NCI-H82 treated with DMSO at 0.1 percent for 48 hours (cell line): ENCODE results near the gene GCK.
A peak's percentile ranks its signal among the peaks of the same experiment; 100 is the strongest.
"Not testable (repeated sequence)": the region's sequence is repeated elsewhere in the genome, so short reads cannot be mapped to it uniquely, and the experiment has no call there.

ENCODE experiments used
- DNase-seq: peaks from one replicate; lab custom pipeline; 2025; ENCODE audit not compliant: unreplicated experiment; lab: John Stamatoyannopoulos, UW

The GCK gene

GRCh38 chr7:44184206-44184872, 4.9 kb downstream of the GCK start:
- no peak for DNase-seq

- no peak for DNase-seq
Observed at GRCh38 chr7:44183386-44183785, 5.9 kb downstream of the GCK start.

GRCh38 chr7:44182827-44183226, 6.4 kb downstream of the GCK start:
- DNase-seq: no peak

GRCh38 chr7:44180631-44181030, 8.6 kb downstream of the GCK start:
- DNase-seq: no peak

GRCh38 chr7:44177570-44178131, 11.6 kb downstream of the GCK start:
- no peak for DNase-seq

GRCh38 chr7:44176486-44176885, 12.8 kb downstream of the GCK start:
- no peak for DNase-seq

- DNase-seq: no peak
Observed at GRCh38 chr7:44175730-44176129, 13.5 kb downstream of the GCK start.

GRCh38 chr7:44174694-44174948, 14.6 kb downstream of the GCK start:
- DNase-seq: not testable (repeated sequence)

- no peak for DNase-seq
Observed at GRCh38 chr7:44173911-44174693, 15.1 kb downstream of the GCK start.

- DNase-seq: no peak
Observed at GRCh38 chr7:44172803-44173424, 16.3 kb downstream of the GCK start.

GRCh38 chr7:44172352-44172751, 16.9 kb downstream of the GCK start:
- no peak for DNase-seq

- DNase-seq: not testable (repeated sequence)
Observed at GRCh38 chr7:44171901-44172300, 17.3 kb downstream of the GCK start.

- peak; percentile 58 for DNase-seq
Observed at GRCh38 chr7:44167920-44168319, 21.3 kb downstream of the GCK start.

- DNase-seq: no peak
Observed at GRCh38 chr7:44163591-44163990, 25.6 kb downstream of the GCK start.

- no peak for DNase-seq
Observed at GRCh38 chr7:44162785-44163395, 26.3 kb downstream of the GCK start.

- no peak for DNase-seq
Observed at GRCh38 chr7:44162179-44162578, 27.1 kb downstream of the GCK start.

- no peak for DNase-seq
Observed at GRCh38 chr7:44161371-44161770, 27.9 kb downstream of the GCK start.

GRCh38 chr7:44159824-44160630, 29.2 kb downstream of the GCK start:
- DNase-seq: no peak

GRCh38 chr7:44158873-44159631, 30.2 kb downstream of the GCK start:
- no peak for DNase-seq
